ENCODE measurements around the gene RNU1-4.
"Not testable (repeated sequence)": the region's sequence is repeated elsewhere in the genome, so short reads cannot be mapped to it uniquely, and the experiment has no call there.

DNA sequence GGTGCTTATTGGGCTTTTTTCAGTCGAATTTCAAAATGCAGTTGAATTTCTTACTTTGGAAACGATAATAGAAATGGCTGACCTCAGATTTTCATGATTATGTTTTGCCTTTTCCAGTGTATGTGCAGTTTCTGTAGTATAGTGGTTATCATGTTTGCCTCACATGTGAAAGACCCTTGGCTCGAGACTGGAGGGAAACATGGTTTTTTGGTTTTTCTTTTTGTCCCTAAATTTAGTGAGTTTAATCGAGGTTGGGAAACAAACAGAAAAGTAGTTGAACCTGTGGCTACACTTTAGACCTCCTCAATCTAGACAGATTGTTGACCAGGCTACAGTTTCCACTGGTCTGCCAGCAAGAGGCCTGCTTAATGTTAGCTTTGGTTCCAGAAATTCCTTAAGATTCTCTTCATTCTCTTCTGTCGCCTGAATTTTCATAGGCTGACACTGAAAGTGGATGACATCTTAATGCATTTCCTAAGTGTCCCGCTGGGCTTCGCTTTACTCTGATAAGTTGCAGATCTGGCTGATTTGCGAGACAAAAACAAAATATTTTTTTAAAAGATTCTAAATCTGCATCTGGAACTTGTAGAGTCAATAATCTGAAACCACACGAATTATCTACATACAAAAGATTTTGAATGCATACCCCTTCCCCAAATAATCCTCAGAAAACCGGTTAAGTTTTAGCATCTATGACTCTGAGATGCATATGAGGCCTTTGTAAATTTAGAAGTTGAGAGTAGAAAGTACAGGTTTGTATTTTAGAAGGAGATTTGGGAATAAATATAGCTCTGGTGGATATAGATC, 14.7 kb upstream of the RNU1-4 start:
- TF ChIP-seq POLR2A (IDR thresholded peaks at IDR 0.05), result not testable (repeated sequence)
- TF ChIP-seq, protein P1, sequence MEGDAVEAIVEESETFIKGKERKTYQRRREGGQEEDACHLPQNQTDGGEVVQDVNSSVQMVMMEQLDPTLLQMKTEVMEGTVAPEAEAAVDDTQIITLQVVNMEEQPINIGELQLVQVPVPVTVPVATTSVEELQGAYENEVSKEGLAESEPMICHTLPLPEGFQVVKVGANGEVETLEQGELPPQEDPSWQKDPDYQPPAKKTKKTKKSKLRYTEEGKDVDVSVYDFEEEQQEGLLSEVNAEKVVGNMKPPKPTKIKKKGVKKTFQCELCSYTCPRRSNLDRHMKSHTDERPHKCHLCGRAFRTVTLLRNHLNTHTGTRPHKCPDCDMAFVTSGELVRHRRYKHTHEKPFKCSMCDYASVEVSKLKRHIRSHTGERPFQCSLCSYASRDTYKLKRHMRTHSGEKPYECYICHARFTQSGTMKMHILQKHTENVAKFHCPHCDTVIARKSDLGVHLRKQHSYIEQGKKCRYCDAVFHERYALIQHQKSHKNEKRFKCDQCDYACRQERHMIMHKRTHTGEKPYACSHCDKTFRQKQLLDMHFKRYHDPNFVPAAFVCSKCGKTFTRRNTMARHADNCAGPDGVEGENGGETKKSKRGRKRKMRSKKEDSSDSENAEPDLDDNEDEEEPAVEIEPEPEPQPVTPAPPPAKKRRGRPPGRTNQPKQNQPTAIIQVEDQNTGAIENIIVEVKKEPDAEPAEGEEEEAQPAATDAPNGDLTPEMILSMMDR (IDR thresholded peaks at IDR 0.05), result not testable (repeated sequence)
